Measurements from ENCODE around the gene MYOM1.
"Not testable (repeated sequence)": the region's sequence is repeated elsewhere in the genome, so short reads cannot be mapped to it uniquely, and the experiment has no call there.

The MYOM1 gene

GRCh38 chr18:3220868-3221267, 1.1 kb upstream of the MYOM1 start:
- DNase-seq (ENCODE audit: low read depth, low spot score), result not testable (repeated sequence)

- DNase-seq (ENCODE audit: low read depth, low spot score), result no peak
These were observed 532 bp downstream of the MYOM1 start for GRCh38 chr18:3219241-3219630.

- DNase-seq (ENCODE audit: low read depth, low spot score), result no peak
These were observed 949 bp downstream of the MYOM1 start for GRCh38 chr18:3218819-3219218.

- no peak for DNase-seq (ENCODE audit: low read depth, low spot score)
These were observed 1.7 kb downstream of the MYOM1 start for GRCh38 chr18:3217948-3218647.

GRCh38 chr18:3216987-3217386, 2.8 kb downstream of the MYOM1 start:
- DNase-seq (ENCODE audit: low read depth, low spot score), result no peak

GRCh38 chr18:3214855-3215637, 4.7 kb downstream of the MYOM1 start:
- DNase-seq (ENCODE audit: low read depth, low spot score), result peak; percentile 24

GRCh38 chr18:3213300-3214059, 6.3 kb downstream of the MYOM1 start:
- DNase-seq (ENCODE audit: low read depth, low spot score), result no peak

GRCh38 chr18:3212657-3213056, 7.1 kb downstream of the MYOM1 start:
- no peak for DNase-seq (ENCODE audit: low read depth, low spot score)

- no peak for DNase-seq (ENCODE audit: low read depth, low spot score)
These were observed 8.4 kb downstream of the MYOM1 start for GRCh38 chr18:3211236-3211992.

GRCh38 chr18:3209859-3210569, 9.8 kb downstream of the MYOM1 start:
- DNase-seq (ENCODE audit: low read depth, low spot score), result no peak

- DNase-seq (ENCODE audit: low read depth, low spot score), result no peak
These were observed 12.2 kb downstream of the MYOM1 start for GRCh38 chr18:3207565-3207964.

- DNase-seq (ENCODE audit: low read depth, low spot score), result no peak
These were observed 14.5 kb downstream of the MYOM1 start for GRCh38 chr18:3205239-3205638.

- no peak for DNase-seq (ENCODE audit: low read depth, low spot score)
These were observed 19.7 kb downstream of the MYOM1 start for GRCh38 chr18:3199942-3200645.

- DNase-seq (ENCODE audit: low read depth, low spot score), result not testable (repeated sequence)
These were observed 21.4 kb downstream of the MYOM1 start for GRCh38 chr18:3198260-3198860.

- no peak for DNase-seq (ENCODE audit: low read depth, low spot score)
These were observed 24.7 kb downstream of the MYOM1 start for GRCh38 chr18:3194947-3195612.

GRCh38 chr18:3193331-3193730, 26.4 kb downstream of the MYOM1 start:
- no peak for DNase-seq (ENCODE audit: low read depth, low spot score)

GRCh38 chr18:3192752-3193151, 27.0 kb downstream of the MYOM1 start:
- no peak for DNase-seq (ENCODE audit: low read depth, low spot score)

GRCh38 chr18:3192286-3192685, 27.5 kb downstream of the MYOM1 start:
- DNase-seq (ENCODE audit: low read depth, low spot score), result no peak

GRCh38 chr18:3190610-3191009, 29.2 kb downstream of the MYOM1 start:
- no peak for DNase-seq (ENCODE audit: low read depth, low spot score)

Measured in ELF-1 (cell line).